Stromal cell of bone marrow (primary cell): ENCODE data around the gene MCHR1.
"Not testable (repeated sequence)": the region's sequence is repeated elsewhere in the genome, so short reads cannot be mapped to it uniquely, and the experiment has no call there.

Source experiments
- DNase-seq: peaks from one replicate; pipeline ENCODE4 v3.0.0-alpha.2; 2012; ENCODE audit warnings: low read depth

MCHR1 gene

GRCh38 chr22:40690370-40690769 is 11.1 kb downstream of the MCHR1 start:
- no peak for DNase-seq

DNA sequence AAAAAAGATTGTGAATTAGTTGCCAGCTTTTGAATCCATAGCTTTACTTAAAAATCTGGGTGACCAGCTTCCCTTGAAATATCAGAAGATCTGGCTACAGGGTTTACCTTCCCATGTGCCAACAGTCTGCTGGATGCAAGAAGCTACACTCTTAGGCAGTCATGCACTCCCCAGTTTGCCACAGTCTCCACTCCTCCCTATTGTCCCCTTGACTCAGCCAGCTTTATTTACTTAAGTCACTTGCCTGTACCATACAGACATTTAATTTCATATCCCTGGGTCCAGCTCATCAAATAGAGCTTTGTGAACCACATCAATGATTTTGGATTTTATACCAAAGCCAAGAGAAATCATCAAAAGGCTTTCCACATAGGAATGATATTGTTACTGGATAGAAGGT is 12.2 kb downstream of the MCHR1 start:
- DNase-seq: no peak

GRCh38 chr22:40694411-40694810 is 15.1 kb downstream of the MCHR1 start:
- DNase-seq: no peak

DNA sequence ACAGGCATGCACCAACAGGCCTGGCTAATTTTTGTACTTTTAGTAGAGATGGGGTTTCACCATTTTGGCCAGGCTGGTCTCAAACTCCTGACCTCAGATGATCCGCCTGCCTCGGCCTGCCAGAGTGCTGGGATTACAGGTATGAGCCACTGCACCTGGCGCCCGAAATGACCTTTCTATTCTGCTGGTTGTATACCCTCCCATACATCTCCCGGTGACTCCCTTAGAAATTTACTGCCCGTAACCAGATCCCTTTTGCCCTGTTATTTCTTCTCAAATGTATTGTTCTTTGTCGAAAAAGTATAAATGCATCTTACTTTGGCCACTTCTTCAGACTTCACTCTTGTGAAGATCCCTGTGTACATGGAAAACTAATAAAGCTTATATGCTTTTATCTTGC is 22.0 kb downstream of the MCHR1 start:
- DNase-seq: no peak

DNA sequence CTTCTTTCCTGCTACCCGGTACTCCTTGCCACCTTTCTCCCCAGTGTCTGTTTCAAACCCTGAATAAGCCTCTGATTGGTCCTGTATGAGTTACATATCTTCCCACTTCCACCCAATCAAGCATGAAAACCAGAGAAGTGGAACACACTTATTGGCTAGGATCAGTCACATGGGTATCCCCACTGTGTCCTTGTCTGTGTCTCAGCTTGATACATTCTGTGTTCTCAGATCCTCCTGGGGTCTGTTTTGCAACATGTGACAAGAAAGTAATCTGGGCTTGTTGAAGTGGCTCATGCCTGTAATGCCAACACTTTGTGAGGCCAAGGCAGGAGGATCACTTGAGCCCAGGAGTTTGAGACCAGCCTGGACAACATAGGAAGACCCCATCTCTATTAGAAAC is 23.9 kb downstream of the MCHR1 start:
- DNase-seq: no peak

DNA sequence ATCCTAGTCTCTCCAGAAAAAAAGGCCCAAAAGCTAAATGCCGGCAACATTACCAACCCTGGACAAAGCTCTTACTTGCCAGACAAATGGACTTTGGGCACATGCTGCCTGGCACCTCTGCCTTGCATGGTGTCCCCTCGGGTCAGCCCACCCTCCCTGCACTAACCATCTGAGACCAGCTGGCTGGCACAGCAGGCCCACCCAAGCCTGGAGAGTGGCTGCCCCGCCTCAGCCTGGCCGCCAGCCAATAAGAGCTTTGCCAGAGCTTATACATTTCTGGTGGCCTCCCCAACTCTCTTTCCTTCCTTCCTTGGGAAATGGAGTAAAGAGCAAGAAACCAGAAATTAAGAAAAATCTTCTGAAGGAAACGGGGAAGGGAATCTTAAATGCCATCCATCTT is 24.5 kb downstream of the MCHR1 start:
- no peak for DNase-seq

- no peak for DNase-seq
These were observed 26.8 kb downstream of the MCHR1 start for GRCh38 chr22:40705918-40706682.

DNA sequence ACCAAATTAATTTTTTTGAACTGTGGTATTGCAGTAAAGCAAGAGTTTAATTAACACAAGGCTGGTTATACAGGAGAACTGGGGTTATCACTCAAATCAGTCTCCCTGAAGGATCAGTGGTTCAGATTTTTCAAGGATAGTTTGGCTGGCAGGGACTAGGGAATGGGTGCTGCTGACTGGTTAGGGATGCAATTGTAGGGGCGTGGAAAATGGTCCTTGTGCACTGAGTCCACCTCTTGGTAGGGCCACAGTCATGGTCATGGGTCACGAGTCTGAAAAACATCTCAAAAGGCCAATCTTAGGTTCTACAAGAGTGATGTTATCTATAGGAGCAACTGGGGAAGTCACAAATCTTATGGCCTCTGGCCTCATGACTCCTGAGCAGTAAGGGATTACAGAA is 27.9 kb downstream of the MCHR1 start:
- no peak for DNase-seq

DNA sequence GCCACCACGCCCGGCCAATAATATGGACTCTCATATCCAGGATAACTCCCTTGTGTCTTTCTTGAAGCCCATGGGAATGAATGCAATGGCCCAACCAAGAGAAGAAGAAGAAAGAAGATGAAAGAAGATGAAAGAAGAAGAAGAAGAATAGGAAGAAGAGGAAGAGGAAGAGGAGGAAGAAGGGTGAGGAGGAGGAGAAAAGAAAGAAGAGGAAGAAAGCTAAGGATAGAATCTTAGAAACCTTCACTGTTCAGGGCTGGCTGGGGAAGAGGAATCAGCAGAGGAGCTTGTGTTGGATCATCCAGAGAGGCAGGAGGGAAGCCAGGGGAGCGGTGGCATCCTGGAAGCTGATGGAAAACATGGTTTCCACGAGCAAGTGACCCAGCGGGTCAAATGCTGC is 28.9 kb downstream of the MCHR1 start:
- no peak for DNase-seq

DNA sequence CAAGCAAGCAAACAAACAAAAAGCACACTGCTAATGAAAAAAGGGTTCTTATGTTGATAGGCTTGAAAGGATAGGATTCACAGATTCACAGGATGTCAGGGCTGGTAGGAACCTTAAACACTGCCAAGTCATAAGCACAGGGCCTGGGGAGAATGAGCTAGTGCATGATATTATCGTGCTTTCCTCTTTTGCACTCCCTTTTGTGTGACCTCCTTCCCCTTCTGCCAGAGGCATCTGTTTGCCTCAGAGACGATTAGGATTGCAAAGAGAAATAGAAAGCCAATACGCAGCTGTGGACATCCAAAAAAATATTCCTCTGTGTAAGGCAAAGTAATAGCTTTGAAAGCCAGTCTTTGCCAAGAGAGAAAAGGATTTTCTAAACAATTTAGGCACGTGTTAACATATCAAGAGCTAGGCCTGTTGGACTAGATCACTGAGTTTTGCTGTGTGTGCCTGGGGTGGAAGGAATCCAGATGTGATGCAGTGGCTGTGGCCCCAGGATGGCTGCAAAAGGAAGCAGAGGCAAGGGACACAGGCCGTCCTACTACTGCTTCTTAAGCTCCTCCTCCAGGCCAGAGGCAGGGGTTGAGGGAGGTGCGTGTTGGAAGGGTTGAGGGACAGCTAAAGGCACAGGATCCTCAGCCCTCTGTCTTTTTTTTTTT is 30.6 kb downstream of the MCHR1 start:
- DNase-seq: no peak

DNA sequence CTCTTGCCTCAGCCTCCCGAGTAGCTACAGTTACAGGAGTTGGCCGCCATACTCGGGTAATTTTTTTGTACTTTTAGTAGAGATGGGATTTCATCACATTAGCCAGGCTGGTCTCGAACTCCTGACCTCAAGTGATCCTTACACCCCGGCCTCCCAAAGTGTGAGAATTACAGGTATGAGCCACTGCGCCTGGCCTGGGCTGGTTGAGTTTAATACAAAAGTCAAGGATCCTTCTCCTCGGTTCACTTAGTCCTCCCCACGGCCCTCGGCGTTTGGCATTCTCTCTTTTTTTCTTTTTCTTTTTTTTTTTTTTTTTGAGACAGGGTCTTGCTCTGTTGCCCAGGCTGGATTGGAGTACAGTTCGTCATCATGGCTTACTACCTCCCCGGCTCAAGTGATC is 33.0 kb downstream of the MCHR1 start:
- no peak for DNase-seq

DNA sequence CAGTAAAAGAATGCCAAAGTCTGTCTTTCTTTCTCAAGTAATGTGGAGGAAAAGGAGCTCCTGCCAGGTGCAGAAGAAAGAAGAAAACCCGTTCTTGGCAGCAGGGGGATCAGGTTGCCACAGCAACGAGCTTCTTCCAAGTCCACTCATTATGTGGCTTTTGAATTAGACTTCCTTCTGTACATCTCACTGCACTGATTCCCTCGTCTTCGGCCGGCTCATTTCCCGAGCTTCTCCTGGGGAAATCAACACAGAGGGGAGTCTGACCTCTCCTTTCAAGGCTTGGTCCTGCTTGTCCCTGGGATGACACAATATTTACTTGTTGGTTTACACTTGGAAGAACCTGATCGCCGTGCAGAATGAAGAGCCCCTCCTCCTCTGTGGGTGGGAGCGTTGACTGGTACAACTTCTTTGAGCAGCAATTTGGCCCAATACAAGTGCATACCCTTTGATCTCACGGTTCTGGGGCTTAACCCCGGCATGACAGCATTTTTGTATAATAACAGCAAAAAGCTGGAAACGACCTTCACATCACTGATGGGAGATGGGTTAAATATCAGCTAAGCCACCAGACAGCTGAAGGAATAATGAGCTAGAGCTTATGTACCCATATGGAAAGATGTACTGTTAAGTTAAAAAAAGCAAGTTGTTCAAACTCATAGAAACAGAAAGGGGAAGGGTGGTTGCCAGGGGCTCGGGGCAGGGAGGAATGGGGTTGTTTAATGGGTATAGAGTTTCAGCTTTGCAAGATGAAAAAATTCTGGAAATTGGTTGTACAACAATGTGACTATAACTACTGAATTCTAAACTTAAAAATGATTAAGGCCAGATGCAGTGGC is 35.4 kb downstream of the MCHR1 start:
- DNase-seq: no peak

GRCh38 chr22:40716116-40716515 is 36.8 kb downstream of the MCHR1 start:
- DNase-seq: no peak

GRCh38 chr22:40717657-40718056 is 38.4 kb downstream of the MCHR1 start:
- DNase-seq: not testable (repeated sequence)

GRCh38 chr22:40718250-40719204 is 39.2 kb downstream of the MCHR1 start:
- DNase-seq: no peak

GRCh38 chr22:40719599-40719998 is 40.3 kb downstream of the MCHR1 start:
- no peak for DNase-seq

GRCh38 chr22:40720156-40720537 is 40.9 kb downstream of the MCHR1 start:
- not testable (repeated sequence) for DNase-seq

DNA sequence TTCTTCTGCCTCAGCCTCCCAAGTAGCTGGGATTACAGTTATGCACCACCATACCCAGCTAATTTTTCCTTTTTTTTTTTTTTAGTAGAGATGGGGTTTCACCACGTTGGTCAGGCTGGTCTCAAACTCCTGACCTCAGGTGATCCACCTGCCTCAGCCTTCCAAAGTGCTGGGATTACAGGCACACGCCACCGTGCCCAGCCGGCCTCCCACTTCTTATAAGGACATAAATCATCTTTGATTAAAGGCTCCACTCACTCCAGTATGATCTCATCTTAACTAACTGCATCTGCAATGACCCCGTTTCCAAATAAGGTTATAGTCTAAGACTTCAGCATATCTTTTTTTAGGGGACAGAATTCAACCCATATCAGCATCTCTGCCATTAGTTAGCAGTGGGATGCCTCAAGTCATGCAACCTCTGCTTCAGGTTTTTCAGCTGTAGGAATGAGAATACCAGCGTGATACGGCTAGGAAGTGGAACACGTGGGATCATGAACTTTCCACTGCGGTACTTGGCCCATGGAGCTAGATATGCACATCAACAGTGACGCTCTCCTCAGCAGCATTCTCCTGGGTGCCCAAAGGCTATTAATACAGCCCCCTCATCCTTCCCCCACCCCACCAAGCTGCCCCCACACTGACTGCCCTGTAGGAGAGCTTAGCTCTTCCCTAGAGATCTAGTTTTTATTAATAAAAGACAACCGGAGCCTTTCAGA is 41.4 kb downstream of the MCHR1 start:
- no peak for DNase-seq

- no peak for DNase-seq
These were observed 42.0 kb downstream of the MCHR1 start for GRCh38 chr22:40721266-40721665.

DNA sequence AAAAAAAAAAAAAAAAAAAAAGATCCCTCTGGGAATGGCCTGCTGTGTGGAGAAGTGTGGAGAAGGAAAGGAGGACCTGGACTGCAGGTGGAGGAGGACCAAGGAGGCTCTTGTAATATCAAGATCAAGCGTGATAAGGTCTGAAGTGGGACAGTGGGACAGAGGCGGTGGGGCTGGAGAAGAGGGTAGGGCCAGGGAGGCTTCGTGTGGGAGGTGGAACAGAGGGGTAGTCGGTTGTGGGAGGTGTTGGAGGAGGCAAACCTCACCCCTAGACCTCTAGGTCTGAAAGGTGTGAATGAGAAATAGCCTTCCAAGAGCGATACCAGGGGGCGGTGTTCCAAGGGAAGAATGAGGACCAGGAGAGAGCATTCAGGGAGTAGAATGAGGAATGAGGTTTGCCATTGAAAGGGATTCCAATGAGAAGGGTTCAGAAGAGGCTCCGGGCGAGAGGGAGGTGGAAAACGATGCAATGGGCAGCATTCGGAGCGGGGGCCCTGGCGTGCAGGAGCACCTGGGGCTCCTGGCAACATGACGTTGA is 44.2 kb downstream of the MCHR1 start:
- no peak for DNase-seq

- no peak for DNase-seq
These were observed 47.2 kb downstream of the MCHR1 start for GRCh38 chr22:40726514-40726913.
